GM19468 (cell line): Measurements from ENCODE around the gene ATG16L2.
"Not testable (repeated sequence)": the region's sequence is repeated elsewhere in the genome, so short reads cannot be mapped to it uniquely, and the experiment has no call there.

ENCODE experiments used
- ATAC-seq: cut with Tn5 transposase; IDR thresholded peaks from one replicate; pipeline ENCODE4 v1.9.1; 2021; ENCODE audit warnings: mild to moderate bottlenecking, moderate library complexity, moderate number of reproducible peaks; ENCODE audit not compliant: unreplicated experiment; ENCODE audit errors: extremely low read depth

Gene ATG16L2

DNA sequence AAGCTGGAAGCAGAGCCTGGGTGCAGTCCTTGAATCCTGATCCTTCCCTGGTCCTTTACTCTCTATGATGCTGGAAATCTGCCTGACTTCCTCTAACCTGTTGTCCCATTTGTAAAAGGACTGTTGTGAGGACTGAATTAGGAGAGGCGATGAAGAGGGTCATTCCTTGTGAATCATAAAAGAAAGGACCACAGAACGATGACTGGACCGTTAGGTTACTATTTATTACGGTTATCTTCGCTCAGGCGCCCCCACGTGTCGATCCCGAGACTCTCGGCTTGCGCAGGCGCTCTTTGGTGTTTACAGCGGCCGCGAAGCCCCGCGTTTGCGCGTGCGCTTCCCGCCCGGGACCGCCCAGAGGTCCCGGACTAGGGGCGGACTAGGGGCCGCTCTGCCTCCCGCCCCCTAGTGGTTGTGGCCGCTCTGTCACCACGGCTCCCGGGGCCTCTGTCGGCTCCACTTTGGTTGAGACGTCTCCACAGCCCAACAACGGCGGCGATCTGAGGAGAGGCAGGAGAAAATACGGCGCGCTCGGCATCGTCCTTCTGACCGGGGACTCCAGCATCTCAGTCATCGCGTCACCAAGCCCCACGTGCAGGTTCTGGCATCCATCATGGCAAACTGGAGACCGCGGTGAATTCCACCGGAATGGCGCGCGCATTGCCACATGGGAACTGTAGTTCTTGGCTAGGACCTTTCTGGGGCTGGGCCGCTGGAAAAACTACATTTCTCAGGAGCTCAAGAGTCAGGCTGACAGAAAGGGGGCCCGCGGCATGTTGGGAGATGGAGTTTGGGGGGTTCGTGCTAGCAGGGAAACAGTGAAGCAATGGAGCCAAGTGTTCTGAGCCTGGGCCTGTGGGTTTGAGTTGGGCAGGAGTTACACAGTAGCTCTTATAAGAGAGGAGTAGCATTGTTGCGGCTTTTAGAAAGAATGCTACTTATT lies 20.5 kb upstream of the ATG16L2 start, which contains the start of gene STARD10:
TSS of gene STARD10 (minus strand) at position 623 of the 943 bp plus-strand sequence. CDS start 12,866 bp downstream, outside the sequence.
- peak; percentile 83 for ATAC-seq

DNA sequence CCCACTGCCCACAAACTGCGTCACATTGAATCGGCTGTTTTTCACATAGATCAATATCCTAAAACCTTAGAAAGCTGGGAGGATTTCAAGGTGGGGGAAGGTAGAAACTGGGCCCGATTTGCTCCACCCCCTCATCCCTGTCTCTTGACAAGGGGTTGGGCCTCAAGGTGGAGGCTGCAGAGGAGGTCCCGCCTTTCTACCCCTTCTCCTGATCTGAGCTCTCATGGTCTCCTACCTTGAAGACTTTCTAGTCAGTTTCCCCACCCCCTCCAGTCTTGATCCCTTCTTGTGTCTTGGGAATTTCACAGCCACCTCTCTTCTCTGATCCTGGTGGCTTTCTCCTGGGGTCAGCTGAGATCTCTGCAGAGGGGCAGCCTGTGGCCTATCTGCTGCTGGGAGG lies 15.8 kb upstream of the ATG16L2 start:
- ATAC-seq = no peak

DNA sequence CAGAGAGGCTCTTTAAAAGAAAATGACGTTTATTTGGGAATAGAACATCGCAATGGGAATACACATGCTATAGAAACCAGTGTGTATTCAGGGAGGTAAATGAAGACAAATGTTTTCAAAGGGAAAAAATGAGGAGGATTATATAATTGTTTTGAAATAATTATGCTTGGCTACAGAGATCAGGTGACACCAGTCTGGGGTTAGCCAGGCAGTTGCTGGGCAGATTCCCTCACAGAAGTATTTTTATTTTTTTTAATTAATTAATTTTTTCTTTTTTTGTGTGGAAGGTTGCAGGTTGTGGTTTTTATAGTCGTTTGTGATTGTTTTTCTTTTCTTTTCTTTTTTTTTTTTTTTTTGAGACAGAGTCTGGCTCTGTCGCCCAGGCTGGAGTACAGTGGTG lies 14.8 kb upstream of the ATG16L2 start:
- ATAC-seq = no peak

DNA sequence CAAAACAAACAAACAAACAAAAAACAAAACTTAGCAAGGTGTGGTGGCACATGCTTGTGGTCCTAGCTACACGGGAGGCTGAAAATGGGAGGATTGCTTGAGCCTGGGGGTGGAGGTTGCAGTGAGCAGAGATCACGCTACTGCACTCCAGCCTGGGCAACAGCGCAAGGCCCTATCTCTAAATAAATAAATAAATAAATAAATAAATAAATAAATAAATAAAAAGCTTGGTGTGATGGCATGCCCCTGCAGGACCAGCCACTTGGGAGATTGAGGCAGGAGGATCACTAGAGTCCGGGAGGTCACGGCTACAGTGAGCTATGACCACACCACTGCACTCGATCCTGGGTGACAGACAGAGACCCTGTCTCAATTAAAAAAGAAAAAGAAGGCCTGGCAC lies 11.4 kb upstream of the ATG16L2 start:
- ATAC-seq = no peak

DNA sequence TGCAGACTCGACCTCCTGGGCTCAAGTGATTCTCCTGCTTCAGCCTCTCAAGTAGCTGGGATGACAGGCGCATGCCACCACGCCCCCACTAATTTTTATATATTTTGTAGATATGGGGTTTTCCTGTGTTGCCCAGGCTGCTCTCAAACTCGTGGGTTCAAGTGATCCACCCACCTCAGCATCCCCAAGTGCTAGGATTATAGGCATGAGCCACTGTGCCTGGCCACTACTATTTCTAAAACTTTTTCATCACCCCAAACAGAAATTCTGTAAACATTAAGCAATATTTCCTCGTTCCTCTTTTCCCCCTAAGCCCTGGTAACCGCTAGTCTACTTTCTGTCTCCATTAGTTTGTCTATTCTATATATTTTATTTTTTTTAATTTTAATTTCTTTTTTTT lies 9.0 kb upstream of the ATG16L2 start:
- no peak for ATAC-seq

DNA sequence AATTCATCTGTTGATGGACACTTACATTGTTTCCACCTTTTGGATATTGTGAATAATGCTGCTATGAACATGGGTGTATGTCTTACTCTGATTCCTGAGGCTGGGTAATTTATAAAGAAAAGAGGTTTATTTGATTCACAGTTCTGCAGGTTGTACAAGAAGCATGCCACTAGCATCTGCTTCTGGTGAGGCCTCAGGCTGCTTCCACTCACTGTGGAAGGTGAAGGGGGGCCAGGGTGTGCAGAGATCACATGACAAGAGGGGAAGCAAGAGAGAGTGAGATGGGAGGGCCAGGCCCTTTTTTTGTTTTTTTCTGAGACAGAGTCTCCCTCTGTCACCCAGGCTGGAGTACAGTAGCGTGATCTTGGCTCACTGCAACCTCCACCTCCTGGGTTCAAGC lies 7.8 kb upstream of the ATG16L2 start:
- not testable (repeated sequence) for ATAC-seq

DNA sequence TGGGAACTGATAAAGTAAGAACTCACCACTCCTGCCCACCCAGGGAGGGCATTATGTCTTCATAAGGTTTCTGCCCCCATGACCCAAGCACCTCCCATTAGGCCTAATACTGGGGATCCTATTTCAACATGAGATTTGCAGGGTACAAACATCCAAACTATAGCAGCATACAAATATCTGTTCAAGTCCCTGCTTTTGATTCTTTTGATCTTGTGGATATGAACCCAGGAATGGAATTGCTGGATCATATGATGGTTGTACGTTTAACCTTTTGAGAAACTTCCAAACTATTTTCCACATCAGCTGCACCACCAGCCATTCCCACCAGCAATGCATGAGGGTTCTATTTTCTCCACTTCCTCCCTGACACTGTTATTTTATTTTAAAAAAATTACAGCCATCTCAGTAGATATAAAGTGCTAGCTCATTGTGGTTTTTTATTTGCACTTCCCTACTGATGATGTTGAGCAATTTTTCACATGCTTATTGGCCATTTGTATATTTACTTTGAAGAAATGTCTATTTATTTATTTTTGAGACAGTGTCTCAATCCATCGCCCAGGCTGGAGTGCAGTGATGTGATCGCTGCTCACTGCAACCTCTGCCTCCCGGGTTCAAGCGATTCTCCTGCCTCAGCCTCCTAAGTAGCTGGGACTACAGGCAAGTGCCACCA lies 7.1 kb upstream of the ATG16L2 start:
- ATAC-seq = no peak

DNA sequence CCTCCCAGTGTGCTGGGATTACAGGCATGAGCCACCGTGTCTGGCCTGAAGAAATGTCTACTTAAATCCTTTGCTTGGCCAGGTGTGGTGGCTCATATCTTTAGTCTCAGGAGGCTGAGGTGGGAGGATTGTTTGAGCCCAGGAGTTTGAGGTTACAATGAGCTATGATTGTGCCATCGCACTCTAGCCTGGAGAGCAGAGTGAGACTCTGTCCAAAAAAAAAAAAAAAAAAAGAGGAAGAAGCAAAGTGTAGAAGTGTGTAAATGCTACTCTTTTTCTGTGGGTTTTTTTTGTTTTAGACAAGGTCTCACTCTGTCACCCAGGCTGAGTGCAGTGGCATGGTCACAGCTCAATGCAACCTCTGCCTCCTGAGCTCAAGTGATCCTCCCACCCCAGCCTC lies 6.4 kb upstream of the ATG16L2 start:
- ATAC-seq = no peak

DNA sequence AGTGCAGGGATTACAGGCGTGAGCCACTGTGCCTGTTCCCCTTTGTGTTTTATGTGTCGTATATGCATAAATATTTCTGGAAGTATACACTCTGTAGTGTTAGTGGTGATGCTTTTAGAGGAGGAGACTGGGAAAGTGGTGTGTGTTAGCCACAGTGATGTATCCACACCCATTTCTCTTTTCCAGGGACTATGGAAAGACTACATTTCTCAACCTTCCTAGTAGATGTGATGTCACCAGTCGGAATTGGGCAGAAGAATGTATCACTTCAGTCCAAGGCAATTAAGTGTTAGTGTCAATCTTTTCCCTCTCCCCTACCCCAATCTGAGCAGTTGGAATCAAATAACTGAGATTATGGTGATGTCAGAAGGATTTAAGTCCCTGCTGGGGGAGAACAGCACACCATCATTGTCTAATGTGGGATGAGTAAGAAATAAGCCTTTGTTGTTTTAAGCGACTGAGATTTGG lies 5.8 kb upstream of the ATG16L2 start:
- no peak for ATAC-seq

DNA sequence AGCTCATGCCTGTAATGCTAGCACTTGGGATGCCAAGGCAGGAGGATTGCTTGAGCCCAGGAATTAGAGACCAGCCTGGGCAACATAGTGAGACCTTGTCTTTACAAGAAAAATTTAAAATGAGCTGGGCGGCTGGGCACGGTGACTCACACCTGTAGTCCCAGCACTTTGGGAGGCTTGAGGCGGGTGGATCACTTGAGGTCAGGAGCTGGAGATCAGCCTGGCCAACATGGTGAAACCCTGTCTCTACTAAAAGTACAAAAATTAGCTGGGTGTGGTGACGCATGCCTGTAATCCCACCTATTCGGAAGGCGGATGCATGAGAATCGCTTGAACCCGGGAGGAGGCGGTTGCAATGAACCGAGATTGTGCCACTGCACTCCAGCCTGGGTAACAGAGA lies 2.5 kb upstream of the ATG16L2 start:
- not testable (repeated sequence) for ATAC-seq

DNA sequence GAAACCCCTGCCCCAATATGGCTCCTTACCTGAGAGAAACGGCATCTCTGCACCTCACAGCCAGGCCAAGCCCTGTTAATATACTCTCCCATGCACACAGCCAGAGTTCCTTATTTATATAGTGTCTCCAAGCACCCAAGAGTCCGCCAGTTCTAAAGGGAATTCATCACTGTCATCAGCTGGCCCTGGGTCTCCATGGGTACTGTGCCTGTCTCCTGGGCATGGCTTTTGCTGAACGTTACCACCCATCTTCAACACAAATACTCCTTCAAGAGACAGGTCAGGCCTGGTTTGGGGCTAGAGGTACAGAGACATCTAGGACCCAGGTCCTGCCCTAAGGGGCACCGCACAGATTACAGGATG lies 1.6 kb upstream of the ATG16L2 start:
- no peak for ATAC-seq

DNA sequence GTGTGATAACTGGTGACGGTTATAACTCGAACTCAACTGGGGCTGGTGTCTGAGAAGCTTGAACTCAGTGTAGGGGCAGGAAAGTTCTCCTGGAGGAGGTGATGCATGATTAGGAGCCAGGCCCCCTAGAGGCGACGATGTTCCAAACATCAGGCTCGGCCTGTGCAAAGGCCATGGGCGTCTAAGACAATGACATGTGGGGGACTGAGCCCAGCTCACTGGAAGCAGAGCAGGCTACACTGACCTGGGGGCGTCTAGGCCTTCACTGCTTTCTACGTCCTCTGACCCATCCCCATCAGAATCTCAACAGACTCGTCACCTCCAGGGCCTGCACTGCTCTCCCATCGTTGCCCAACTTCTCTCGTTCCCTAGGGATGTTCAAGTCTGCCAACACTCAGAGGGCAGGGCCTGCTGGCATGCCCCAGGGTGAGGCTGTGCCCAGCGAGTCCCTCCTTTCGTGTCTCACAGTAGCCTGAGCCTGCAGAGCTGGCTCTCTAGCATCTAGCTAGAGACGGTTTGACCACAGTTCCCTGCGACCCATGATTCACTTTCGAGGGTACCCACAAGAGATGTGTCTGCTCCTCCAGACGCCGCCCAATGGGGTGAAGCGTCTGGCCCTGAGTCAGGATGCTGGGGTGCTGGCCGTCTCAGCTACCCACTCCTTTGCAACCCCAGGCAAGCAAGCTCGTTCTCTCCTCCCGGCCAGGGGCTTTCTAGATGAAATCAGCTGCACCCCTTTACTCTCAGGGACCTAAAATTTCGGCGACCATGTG lies 1.1 kb upstream of the ATG16L2 start:
- ATAC-seq = no peak

DNA sequence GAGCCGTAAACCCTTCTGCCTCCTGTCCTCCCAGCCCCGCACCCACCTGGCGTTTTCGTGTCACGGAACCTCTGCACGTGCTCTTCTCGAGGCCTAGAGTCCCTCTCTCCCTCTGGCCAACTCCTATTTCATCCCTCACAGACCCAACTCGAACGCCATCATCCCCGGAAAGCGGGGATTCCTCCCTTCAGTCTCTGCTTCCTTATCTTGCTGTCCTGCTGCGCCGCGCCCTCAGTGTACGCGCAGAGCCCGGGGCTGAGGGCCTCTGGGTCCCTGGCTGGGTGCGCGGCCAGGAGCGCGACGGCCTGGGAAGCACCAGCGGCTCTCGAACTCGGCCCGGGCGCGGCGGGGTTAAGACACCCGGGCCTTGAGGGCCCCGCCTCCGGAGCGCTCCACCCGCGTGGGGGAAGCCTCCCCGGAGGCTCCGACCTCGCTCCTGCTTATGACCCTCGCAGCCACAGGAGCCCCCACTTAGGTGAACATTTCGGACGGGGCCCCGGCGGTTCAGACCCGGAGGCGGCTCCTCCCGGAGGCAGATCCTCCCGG lies 398 bp upstream of the ATG16L2 start:
- peak; percentile 28 for ATAC-seq

DNA sequence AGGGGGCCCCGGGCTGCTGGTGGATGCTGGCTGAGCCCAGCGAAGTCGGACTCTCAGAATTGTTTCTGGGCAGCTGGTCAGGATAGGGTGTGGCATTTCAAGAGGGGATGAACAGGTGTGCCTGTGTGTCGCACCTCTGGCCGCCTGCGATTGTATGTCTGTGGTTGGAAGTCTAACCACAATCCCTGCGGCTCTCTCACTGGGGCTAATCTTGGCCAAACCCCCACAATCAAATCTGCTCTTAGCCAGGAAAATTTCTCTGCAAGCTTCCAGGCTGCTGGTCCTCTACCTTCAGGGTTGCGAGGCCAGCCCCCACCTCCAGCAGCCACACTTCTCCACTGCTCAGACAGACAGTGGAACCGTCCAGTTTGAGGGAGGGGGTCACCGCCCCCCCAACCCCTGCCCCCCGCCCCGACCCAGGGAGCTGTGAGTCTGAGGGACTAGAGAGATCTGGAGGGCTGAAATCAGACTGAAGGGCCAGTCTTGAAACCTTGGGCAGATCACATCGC lies 953 bp downstream of the ATG16L2 start:
- ATAC-seq = no peak

DNA sequence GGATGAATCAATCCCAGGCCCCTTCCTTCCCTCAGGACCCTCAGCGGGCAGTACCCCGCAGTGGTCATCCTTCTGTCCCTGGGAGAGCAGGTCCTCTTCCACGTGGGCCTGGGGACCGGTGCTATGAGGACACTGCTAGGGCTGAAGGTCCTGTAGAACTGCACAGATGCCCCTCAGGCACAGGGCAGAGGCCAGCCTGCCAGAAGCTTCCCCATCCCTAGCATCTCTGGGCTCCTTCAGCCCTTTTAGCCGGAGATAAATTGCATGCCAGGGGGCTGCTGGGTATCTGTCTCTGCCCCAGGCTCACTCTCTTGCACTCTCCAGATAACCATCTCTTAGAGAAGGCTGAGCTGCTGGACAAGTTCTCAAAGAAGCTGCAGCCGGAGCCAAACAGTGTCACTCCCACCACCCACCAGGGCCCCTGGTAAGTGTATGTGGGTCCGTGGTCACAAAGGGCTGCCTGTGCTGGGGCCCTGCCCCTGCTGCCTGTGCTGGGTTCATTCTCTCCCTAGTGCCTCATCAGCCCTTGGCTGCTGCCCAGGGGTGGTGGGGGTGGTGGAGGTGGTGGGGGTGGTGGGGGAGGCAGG lies 2.3 kb downstream of the ATG16L2 start:
- ATAC-seq = no peak

DNA sequence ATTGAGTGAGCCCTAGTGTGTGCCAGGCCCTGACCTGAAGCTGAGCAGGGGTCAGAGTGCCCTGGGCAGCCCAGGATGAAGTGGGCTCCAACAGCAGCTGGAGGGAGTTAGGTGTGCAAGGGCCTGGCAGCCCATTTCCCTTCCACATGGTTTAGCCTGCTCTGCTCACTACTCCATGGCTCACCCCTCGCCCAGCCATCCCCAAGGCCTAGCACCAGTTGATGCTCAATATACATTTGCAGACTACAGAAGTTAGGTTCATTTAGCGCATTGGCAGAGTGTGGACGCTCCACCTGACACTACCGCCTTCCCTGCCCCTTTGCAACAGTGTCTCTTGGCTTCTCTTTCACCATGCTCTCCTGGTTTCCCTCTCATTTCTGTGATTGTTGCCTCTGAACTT lies 3.8 kb downstream of the ATG16L2 start:
- ATAC-seq = no peak

DNA sequence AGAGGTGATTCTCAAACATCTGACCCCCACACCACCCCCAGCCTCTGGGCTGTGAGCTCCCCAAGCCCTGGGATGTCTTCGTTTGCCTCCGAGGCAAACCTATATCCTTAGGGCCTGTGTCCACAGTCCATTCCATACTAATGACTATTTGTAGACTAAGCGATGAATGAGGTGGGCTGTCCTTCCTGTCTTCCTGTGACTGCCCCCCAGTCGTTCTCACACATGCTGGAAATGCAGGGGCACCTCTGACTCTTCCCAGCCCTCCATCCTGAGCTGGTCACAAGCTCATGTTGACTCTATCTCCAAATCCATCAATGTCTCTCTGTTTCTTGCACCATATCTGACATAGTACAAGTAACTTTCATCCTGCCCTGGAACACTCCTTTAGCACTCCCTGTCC lies 4.8 kb downstream of the ATG16L2 start:
- ATAC-seq = no peak

DNA sequence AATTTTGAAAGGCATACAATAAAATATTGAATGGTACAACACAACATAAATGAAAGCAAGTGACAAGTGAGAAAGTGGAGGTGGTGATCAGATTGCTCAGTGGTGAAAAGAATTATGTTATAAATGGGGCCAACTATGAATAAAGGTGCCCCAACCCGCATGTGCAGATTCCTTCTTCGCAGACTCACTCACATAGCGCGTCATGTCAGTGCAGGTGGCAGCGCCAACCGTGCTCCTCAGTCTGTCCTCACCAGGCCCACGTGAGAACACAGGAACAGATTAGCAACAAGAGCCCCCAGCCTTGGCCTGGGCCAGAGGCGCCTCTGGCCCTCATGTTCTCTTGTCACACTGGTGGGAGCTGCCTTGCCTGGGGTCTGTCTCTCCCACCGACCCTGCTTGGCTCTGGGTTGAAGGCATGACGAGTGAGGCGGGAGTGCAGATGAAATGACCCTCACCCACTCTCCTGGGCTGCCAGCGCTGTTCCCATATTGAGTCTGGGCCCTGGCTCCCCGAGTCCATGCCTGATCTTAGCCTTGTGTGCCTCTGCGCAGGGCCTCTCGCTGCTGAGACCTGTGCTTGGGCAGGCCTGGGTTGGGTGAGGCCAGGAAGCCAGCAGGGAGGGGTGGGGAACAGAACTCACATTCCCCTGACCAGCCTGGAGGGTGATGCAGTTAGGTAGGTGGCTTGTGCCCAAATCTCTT lies 6.4 kb downstream of the ATG16L2 start:
- no peak for ATAC-seq

DNA sequence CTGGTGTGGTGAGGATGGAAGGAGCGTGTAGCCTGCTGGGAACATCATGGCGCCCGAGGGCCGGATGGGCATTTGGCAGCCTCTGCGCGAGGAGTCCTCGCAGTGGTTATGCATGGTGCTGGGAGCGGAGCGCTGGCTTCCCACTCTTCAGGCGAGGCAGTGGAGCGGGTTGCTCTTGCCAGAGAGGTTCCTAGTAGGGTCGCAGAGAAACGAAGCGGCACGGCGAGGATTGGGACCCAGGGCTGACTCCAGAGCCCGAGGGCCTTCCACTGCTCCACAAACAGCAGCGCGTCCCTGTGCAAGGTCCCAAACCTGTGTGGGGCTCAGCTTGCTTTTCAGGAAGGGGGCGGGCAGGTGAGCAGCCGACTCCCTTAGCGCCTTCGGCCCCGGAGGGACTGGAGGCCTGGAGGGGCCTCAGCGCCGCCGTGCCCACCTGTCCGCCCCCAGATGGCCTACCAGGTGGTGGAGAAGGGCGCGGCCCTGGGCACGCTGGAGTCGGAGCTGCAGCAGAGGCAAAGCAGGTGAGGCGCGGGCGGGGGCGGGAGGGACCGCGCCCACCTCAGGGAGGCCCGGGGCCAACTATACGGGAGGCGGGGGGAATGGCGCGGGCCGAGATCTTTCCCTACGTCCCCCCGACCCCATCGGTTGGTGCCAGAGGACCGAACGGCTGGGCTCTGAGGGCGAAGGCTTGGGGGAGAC lies 7.2 kb downstream of the ATG16L2 start:
- ATAC-seq = no peak
